GM23248 (cell line): ENCODE data around the gene AGXT. TPM values are rescaled to one million over a fixed set of nuclear protein-coding genes. Genes with fewer than 3 reads are reported as not detected.

Experiments used
- DNase-seq: peaks from one replicate; pipeline ENCODE4 v3.0.0-alpha.2; 2015
- H2AFZ ChIP-seq: fragments of 200-600 bp; sonication (generic); 2 replicates; pipeline ENCODE4 v1.6.1; 2016; ENCODE audit warnings: antibody characterized with exemption
- H3F3A ChIP-seq: fragments of 200-600 bp; sonication (generic); 2 replicates; pipeline ENCODE4 v1.6.1; 2016; ENCODE audit warnings: mild to moderate bottlenecking, antibody characterized with exemption, mixed run types; ENCODE audit not compliant: insufficient read depth
- H3K27ac ChIP-seq: fragments of 200-600 bp; sonication (generic); 2 replicates; pipeline ENCODE4 v1.5.1; 2016; ENCODE audit warnings: mild to moderate bottlenecking
- H3K27me3 ChIP-seq: fragments of 200-600 bp; sonication (generic); replicated peaks from 2 replicates; pipeline ENCODE4 v1.6.1; 2016; ENCODE audit warnings: mild to moderate bottlenecking; ENCODE audit not compliant: insufficient read depth
- H3K36me3 ChIP-seq: fragments of 200-600 bp; sonication (generic); 2 replicates; pipeline ENCODE4 v1.6.1; 2016; ENCODE audit warnings: low read depth, mild to moderate bottlenecking
- H3K4me1 ChIP-seq: fragments of 200-600 bp; sonication (generic); 2 replicates; pipeline ENCODE4 v1.6.1; 2016; ENCODE audit warnings: mild to moderate bottlenecking; ENCODE audit not compliant: insufficient read depth
- H3K4me2 ChIP-seq: fragments of 200-600 bp; sonication (generic); one replicate; pipeline ENCODE4 v1.6.1; 2016; ENCODE audit warnings: mild to moderate bottlenecking; ENCODE audit not compliant: unreplicated experiment
- H3K4me3 ChIP-seq: fragments of 200-600 bp; sonication (generic); 2 replicates; pipeline ENCODE4 v1.5.1; 2016; ENCODE audit warnings: mild to moderate bottlenecking
- H3K79me2 ChIP-seq: fragments of 200-600 bp; sonication (generic); 2 replicates; pipeline ENCODE4 v1.6.1; 2016; ENCODE audit warnings: mild to moderate bottlenecking; ENCODE audit not compliant: insufficient read depth
- H3K9ac ChIP-seq: fragments of 200-600 bp; sonication (generic); 2 replicates; pipeline ENCODE4 v1.6.1; 2016; ENCODE audit warnings: mild to moderate bottlenecking
- H3K9me2 ChIP-seq: fragments of 200-600 bp; sonication (generic); 2 replicates; pipeline ENCODE4 v1.6.1; 2016; ENCODE audit warnings: mixed run types, mild to moderate bottlenecking, moderate library complexity; ENCODE audit not compliant: insufficient read depth
- H3K9me3 ChIP-seq: fragments of 200-600 bp; sonication (generic); one replicate; pipeline ENCODE4 v1.6.1; 2017; ENCODE audit warnings: low read depth
- H4K20me1 ChIP-seq: fragments of 200-600 bp; sonication (generic); 2 replicates; pipeline ENCODE4 v1.6.0; 2016; ENCODE audit not compliant: insufficient read depth
- EZH2 ChIP-seq: fragments of 200-600 bp; sonication (generic); IDR thresholded peaks from 2 replicates; pipeline ENCODE4 v1.6.1; 2018; ENCODE audit warnings: antibody characterized with exemption, mild to moderate bottlenecking; ENCODE audit not compliant: insufficient read depth, poor library complexity, severe bottlenecking
- EZH2phosphoT487 ChIP-seq: fragments of 200-600 bp; sonication (generic); IDR thresholded peaks from 2 replicates; pipeline ENCODE4 v1.6.1; 2018; ENCODE audit warnings: antibody characterized with exemption, moderate library complexity, mild to moderate bottlenecking, low read depth; ENCODE audit not compliant: insufficient read depth
- WGBS, 2 experiments: methylation state at CpG; one replicate each; pipeline ENCODE4 v1.1.6; 2015 to 2017; ENCODE audit warnings: low lambda C conversion rate in 2 of 2, low coverage in 1 of 2; ENCODE audit errors: missing lambda C conversion rate in 2 of 2; 5-methylcytosine and 5-hydroxymethylcytosine counted together
- in situ Hi-C: fragments of 300-500 bp; cut with MboI; formaldehyde crosslinking; loops from 2 replicates; pipeline ENCODE4 v1.15.0; 2020
- polyA plus RNA-seq: library from polyadenylated mRNA; unstranded; fragments of >200 nt; fragmentation: Nextera tagmentation; extraction: Ambion mirVana; gene quantifications from 2 replicates; pipeline ENCODE4 v1.2.1, GENCODE V29; 2016
- total RNA-seq: library from RNA; depleted of rRNA; stranded (reverse); fragments of >200 nt; shearing (Covaris generic); gene quantifications from 2 replicates; pipeline ENCODE4 v1.2.3, GENCODE V29; 2014

Gene AGXT
- total and polyA plus RNA-seq, 2 experiments from 2014 or later: not detected

- in situ Hi-C loops: no loop called here
- H3K4me1 ChIP-seq: no peaks in the 10 kb centered on the region
- H3F3A ChIP-seq: no peaks in the 10 kb centered on the region
- H3K79me2 ChIP-seq: no peaks in the 10 kb centered on the region
- H3K27me3 ChIP-seq: no peaks in the 10 kb centered on the region; the same call in 1 of the 2 replicates
- no peak for TF ChIP-seq EZH2phosphoT487
- TF ChIP-seq EZH2: no peak
- H2AFZ ChIP-seq: no peak overlapping the region
- no peak overlapping the region for H3K27ac ChIP-seq
- H3K9me2 ChIP-seq: no peaks in the 10 kb centered on the region
- H3K4me3 ChIP-seq: no peak overlapping the region
- no peaks in the 10 kb centered on the region for H3K9me3 ChIP-seq
- H3K36me3 ChIP-seq: no peaks in the 10 kb centered on the region
- H3K4me2 ChIP-seq: no peak overlapping the region
- WGBS, 2 experiments: 71 to 74% methylated on average over 13 to 15 of the region's 15 CpGs
- DNase-seq: no peak
- H3K9ac ChIP-seq: no peak overlapping the region
- H4K20me1 ChIP-seq: no peaks in the 10 kb centered on the region
Measured at GRCh38 chr2:240869956-240870875, 1.6 kb downstream of the AGXT start.

- Histone ChIP-seq H3K4me3 (no peak overlapping the region), H3K9ac (no peak overlapping the region), H3K9me3 (no peaks in the 10 kb centered on the region), H3K9me2 (no peaks in the 10 kb centered on the region), H3K27me3 (no peaks in the 10 kb centered on the region; the same call in 1 of the 2 replicates), H3K4me1 (no peaks in the 10 kb centered on the region), H3K27ac (no peak overlapping the region), H3K36me3 (no peaks in the 10 kb centered on the region), H2AFZ (no peak overlapping the region), H3K4me2 (no peak overlapping the region), H3K79me2 (no peaks in the 10 kb centered on the region), H3F3A (no peaks in the 10 kb centered on the region), H4K20me1 (no peaks in the 10 kb centered on the region)
- 65 to 66% methylated on average over 16 of the region's 16 CpGs for WGBS, 2 experiments
- DNase-seq: no peak
- TF ChIP-seq EZH2phosphoT487: no peak
- TF ChIP-seq EZH2: no peak
- in situ Hi-C loops: no loop called here
Measured at GRCh38 chr2:240871071-240871958, 2.7 kb downstream of the AGXT start.

- no peaks in the 10 kb centered on the region for H3K27me3 ChIP-seq
- no peaks in the 10 kb centered on the region for H3K9me2 ChIP-seq
- no peaks in the 10 kb centered on the region for H4K20me1 ChIP-seq
- no peak overlapping the region for H3K9ac ChIP-seq
- no peaks in the 10 kb centered on the region for H3K9me3 ChIP-seq
- no peaks in the 10 kb centered on the region for H3K4me1 ChIP-seq
- no peaks in the 10 kb centered on the region for H3K79me2 ChIP-seq
- 79 to 81% methylated on average over 12 to 17 of the region's 17 CpGs for WGBS, 2 experiments
- no peak overlapping the region for H3K4me2 ChIP-seq
- H3K27ac ChIP-seq: no peak overlapping the region
- no peaks in the 10 kb centered on the region for H3F3A ChIP-seq
- H3K36me3 ChIP-seq: no peaks in the 10 kb centered on the region
- H2AFZ ChIP-seq: no peak overlapping the region
- in situ Hi-C loops: no loop called here
- TF ChIP-seq EZH2phosphoT487: no peak
- TF ChIP-seq EZH2: no peak
- DNase-seq: no peak
- no peak overlapping the region for H3K4me3 ChIP-seq
Measured at GRCh38 chr2:240872317-240873097, 3.9 kb downstream of the AGXT start.
